H1 (cell line): ENCODE data around the gene GDE1. TPM values are rescaled to one million over a fixed set of nuclear protein-coding genes. Genes with fewer than 3 reads are reported as not detected.

Experiments used
- CTCF ChIA-PET: fragments of 300-600 bp; sonication (Branson Sonifier 250); formaldehyde crosslinking; loops from one replicate; lab custom pipeline; 2021; ENCODE audit not compliant: partially characterized antibody; lab: Charles Lee
- POLR2A ChIA-PET: fragments of 300-600 bp; sonication (Branson Sonifier 250); formaldehyde crosslinking; loops from one replicate; lab custom pipeline; 2021; ENCODE audit warnings: inconsistent platforms; ENCODE audit not compliant: partially characterized antibody; lab: Charles Lee
- DNase-seq, 2 experiments: peaks; one replicate each; pipeline versions ENCODE4 v3.0.0 to v3.0.0-alpha.2; 2010 to 2022; ENCODE audit warnings: low spot score in 2 of 2, low read depth in 1 of 2, mixed read lengths in 1 of 2
- FAIRE-seq: peaks from 2 replicates; lab custom pipeline; 2011; peaks lifted over from hg19 to GRCh38; lab: Jason Lieb, UNC
- H2AFZ ChIP-seq: 2 replicates; pipeline ENCODE4 v1.8.1; 2012; ENCODE audit warnings: low read length, inconsistent platforms
- H2AK5ac ChIP-seq: 2 replicates; pipeline ENCODE4 v1.6.1; 2013; ENCODE audit warnings: low read depth, low read length
- H2BK120ac ChIP-seq: replicated peaks from 2 replicates; pipeline ENCODE3; 2013; ENCODE audit warnings: low read depth, low read length, inconsistent platforms
- H2BK12ac ChIP-seq: 2 replicates; pipeline ENCODE4 v1.6.1; 2013; ENCODE audit warnings: low read depth, low read length
- H2BK15ac ChIP-seq: 2 replicates; pipeline ENCODE4 v1.6.1; 2013; ENCODE audit warnings: low read length
- H2BK20ac ChIP-seq: 2 replicates; pipeline ENCODE4 v1.6.1; 2013; ENCODE audit warnings: low read length
- H2BK5ac ChIP-seq: 2 replicates; pipeline ENCODE4 v1.6.1; 2013; ENCODE audit warnings: low read depth, low read length
- H3K14ac ChIP-seq: 2 replicates; pipeline ENCODE4 v1.6.1; 2013; ENCODE audit warnings: inconsistent platforms; ENCODE audit not compliant: insufficient read length
- H3K18ac ChIP-seq: 2 replicates; pipeline ENCODE4 v1.6.1; 2013; ENCODE audit warnings: low read length; ENCODE audit errors: extremely low read depth
- H3K23ac ChIP-seq: 2 replicates; pipeline ENCODE4 v1.6.1; 2013; ENCODE audit warnings: inconsistent platforms; ENCODE audit not compliant: insufficient read length
- H3K23me2 ChIP-seq: 2 replicates; pipeline ENCODE4 v1.6.1; 2013; ENCODE audit warnings: low read depth, low read length
- H3K27ac ChIP-seq: 2 replicates; pipeline ENCODE4 v1.6.1; 2011; ENCODE audit warnings: low read depth, low read length, inconsistent platforms
- H3K27me3 ChIP-seq, 4 experiments: replicated peaks in 1 of 4; 1 replicate in 1 of 4; 2 replicates in 3 of 4; pipeline versions ENCODE4 v1.6.1 to v1.8.1; 2011 to 2013; ENCODE audit warnings: low read length in 3 of 4, mild to moderate bottlenecking in 3 of 4, inconsistent platforms in 2 of 4, mixed read lengths in 2 of 4, moderate library complexity in 1 of 4; ENCODE audit not compliant: control insufficient read depth in 3 of 4, insufficient read depth in 3 of 4; ENCODE audit errors: extremely low read depth in 1 of 4
- H3K36me3 ChIP-seq, 4 experiments: 2 replicates each; pipeline versions ENCODE4 v1.6.1 to v1.8.1; 2011 to 2013; ENCODE audit warnings: mild to moderate bottlenecking in 4 of 4, low read length in 3 of 4, moderate library complexity in 2 of 4, control low read depth in 1 of 4, inconsistent platforms in 1 of 4; ENCODE audit not compliant: insufficient read depth in 4 of 4, control insufficient read depth in 2 of 4
- H3K4ac ChIP-seq: replicated peaks from 2 replicates; pipeline ENCODE3; 2013; ENCODE audit warnings: low read length, low read depth, mixed read lengths, inconsistent platforms; ENCODE audit not compliant: insufficient read length
- H3K4me1 ChIP-seq, 4 experiments: replicated peaks in 1 of 4; 1 replicate in 1 of 4; 2 replicates in 3 of 4; pipeline versions ENCODE4 v1.6.1 to v1.8.1; 2011 to 2013; ENCODE audit warnings: low read length in 3 of 4, inconsistent platforms in 2 of 4, mixed read lengths in 1 of 4; ENCODE audit not compliant: insufficient read depth in 4 of 4, control insufficient read depth in 3 of 4
- H3K4me2 ChIP-seq, 2 experiments: 2 replicates each; pipeline versions ENCODE4 v1.6.1 to v1.8.1; 2011 to 2013; ENCODE audit warnings: low read depth in 2 of 2, low read length in 2 of 2, control low read depth in 1 of 2, inconsistent platforms in 1 of 2, mild to moderate bottlenecking in 1 of 2; ENCODE audit not compliant: insufficient read depth in 1 of 2
- H3K4me3 ChIP-seq, 4 experiments: fragments of 200-600, 300-600 bp in 1 of 4; sonication (generic), shearing (Covaris generic), sonication (Bioruptor Twin) in 1 of 4; 2 replicates each; pipeline versions ENCODE4 v1.5.1 to v1.8.1; 2011 to 2016; ENCODE audit warnings: low read length in 4 of 4, low read depth in 3 of 4, control low read depth in 2 of 4, inconsistent platforms in 2 of 4, mild to moderate bottlenecking in 2 of 4, mixed read lengths in 1 of 4, moderate library complexity in 1 of 4; ENCODE audit not compliant: insufficient read depth in 2 of 4; ENCODE audit errors: extremely low read depth in 1 of 4
- H3K56ac ChIP-seq: replicated peaks from 2 replicates; pipeline ENCODE3; 2013; ENCODE audit warnings: low read depth, mild to moderate bottlenecking, mixed read lengths, low read length, inconsistent platforms; ENCODE audit not compliant: insufficient read length
- H3K79me1 ChIP-seq: 2 replicates; pipeline ENCODE4 v1.6.1; 2013; ENCODE audit warnings: low read depth, low read length, control low read depth
- H3K79me2 ChIP-seq, 2 experiments: 2 replicates each; pipeline versions ENCODE4 v1.6.1 to v1.8.1; 2012 to 2013; ENCODE audit warnings: low read length in 2 of 2, mild to moderate bottlenecking in 2 of 2, inconsistent platforms in 1 of 2; ENCODE audit not compliant: insufficient read depth in 2 of 2, control insufficient read depth in 1 of 2
- H3K9ac ChIP-seq, 4 experiments: replicated peaks in 1 of 4; 1 replicate in 1 of 4; 2 replicates in 3 of 4; pipeline versions ENCODE4 v1.6.1 to v1.8.1; 2011 to 2013; ENCODE audit warnings: low read depth in 3 of 4, low read length in 3 of 4, control low read depth in 2 of 4, mild to moderate bottlenecking in 2 of 4, moderate library complexity in 2 of 4, inconsistent platforms in 1 of 4; ENCODE audit errors: extremely low read depth in 1 of 4
- H3K9me3 ChIP-seq, 2 experiments: 2 replicates each; pipeline versions ENCODE4 v1.6.1 to v1.8.1; 2012 to 2013; ENCODE audit warnings: mild to moderate bottlenecking in 2 of 2, moderate library complexity in 2 of 2, control low read depth in 1 of 2, inconsistent platforms in 1 of 2, low read depth in 1 of 2, low read length in 1 of 2, mixed read lengths in 1 of 2; ENCODE audit not compliant: insufficient read depth in 2 of 2
- H4K20me1 ChIP-seq, 2 experiments: replicated peaks in 1 of 2; 2 replicates each; pipeline versions ENCODE3 to v1.8.1; 2011 to 2013; ENCODE audit warnings: inconsistent platforms in 2 of 2, low read length in 2 of 2, mild to moderate bottlenecking in 1 of 2; ENCODE audit not compliant: insufficient read depth in 2 of 2, control insufficient read depth in 1 of 2
- H4K5ac ChIP-seq: 2 replicates; pipeline ENCODE4 v1.6.1; 2013; ENCODE audit warnings: low read length, low read depth, mixed read lengths, inconsistent platforms; ENCODE audit not compliant: insufficient read length
- H4K8ac ChIP-seq: 2 replicates; pipeline ENCODE4 v1.8.0; 2013; ENCODE audit warnings: mild to moderate bottlenecking, moderate library complexity, low read length, inconsistent platforms; ENCODE audit not compliant: insufficient read depth; ENCODE audit errors: extremely low read depth
- H4K91ac ChIP-seq: replicated peaks from 2 replicates; pipeline ENCODE3; 2013; ENCODE audit warnings: low read length, mixed read lengths, inconsistent platforms; ENCODE audit not compliant: insufficient read length
- CBX5 ChIP-seq: fragments of 300-800, 300-1000 bp; sonication (generic); IDR thresholded peaks from 2 replicates; pipeline ENCODE4 v1.7.1; 2016; ENCODE audit warnings: antibody characterized with exemption, low read length, low read depth
- CBX8 ChIP-seq: fragments of 300-800, 300-1000 bp; sonication (generic); IDR thresholded peaks from 2 replicates; pipeline ENCODE4 v1.7.1; 2016; ENCODE audit warnings: low read depth, low read length, borderline replicate concordance
- CREB1 ChIP-seq: IDR thresholded peaks from 2 replicates; pipeline ENCODE4 v1.6.1; 2012; ENCODE audit warnings: inconsistent platforms
- JUN ChIP-seq: IDR thresholded peaks from 2 replicates; pipeline ENCODE4 v1.6.1; 2011; ENCODE audit warnings: low read depth, mild to moderate bottlenecking, improper control_type of control experiment, low read length
- JUND ChIP-seq: IDR thresholded peaks from 2 replicates; pipeline ENCODE4 v1.6.1; 2011; ENCODE audit warnings: mild to moderate bottlenecking, improper control_type of control experiment, low read length
- PHF8 ChIP-seq: fragments of 200-600 bp; sonication (generic); conservative IDR thresholded peaks from 2 replicates; pipeline ENCODE4 v1.7.1; 2012; ENCODE audit warnings: low read depth, mild to moderate bottlenecking, inconsistent platforms, low read length, moderate library complexity
- SRF ChIP-seq: IDR thresholded peaks from 2 replicates; pipeline ENCODE4 v1.6.1; 2011; ENCODE audit warnings: mild to moderate bottlenecking, low read depth, low read length, moderate library complexity
- TAF7 ChIP-seq: optimal IDR thresholded peaks from 2 replicates; pipeline ENCODE3; 2011; ENCODE audit warnings: low read depth, mild to moderate bottlenecking, inconsistent platforms, low read length, moderate library complexity, borderline replicate concordance
- WGBS, 2 experiments: shearing (Covaris generic) in 1 of 2; methylation state at CpG; one replicate each; pipeline versions ENCODE4 v1.1.6 to v1.1.7; 2013 to 2015; ENCODE audit warnings: low lambda C conversion rate in 2 of 2, mixed read lengths in 2 of 2, inconsistent platforms in 1 of 2, low coverage in 1 of 2, missing lambda C conversion rate in 1 of 2; ENCODE audit not compliant: insufficient replicate concordance in 2 of 2, insufficient coverage in 1 of 2, insufficient read length in 1 of 2; ENCODE audit errors: extremely low coverage in 1 of 2, missing lambda C conversion rate in 1 of 2; 5-methylcytosine and 5-hydroxymethylcytosine counted together
- polyA plus RNA-seq, 7 experiments: library from polyadenylated mRNA; depleted of rRNA in 3 of 7; stranded (reverse) in 5 of 7; unstranded in 2 of 7; fragments of >200 nt in 5 of 7; fragments of 200-250 nt in 2 of 7; gene quantifications; 1 replicate in 5 of 7; 2 replicates in 1 of 7; 4 replicates in 1 of 7; pipeline versions ENCODE4 v1.2.1 to v1.2.3, GENCODE V29; 2011 to 2013; ENCODE audit warnings: missing spikeins in 2 of 7, mixed read lengths in 2 of 7
- total RNA-seq: library from RNA; stranded (reverse); fragmentation: NEBNext Ultra II Directional; extraction: Animal tissue kit (Norgen Biotek cat#: 25700); gene quantifications from 2 replicates; pipeline ENCODE4 v1.2.1, GENCODE V29; 2021

GDE1 gene
- total and polyA plus RNA-seq, 2 of the 8 experiments (the other 6 are each of a cell fraction or from before 2014, with no cell fraction given): 29.2 to 70.8 TPM

DNA sequence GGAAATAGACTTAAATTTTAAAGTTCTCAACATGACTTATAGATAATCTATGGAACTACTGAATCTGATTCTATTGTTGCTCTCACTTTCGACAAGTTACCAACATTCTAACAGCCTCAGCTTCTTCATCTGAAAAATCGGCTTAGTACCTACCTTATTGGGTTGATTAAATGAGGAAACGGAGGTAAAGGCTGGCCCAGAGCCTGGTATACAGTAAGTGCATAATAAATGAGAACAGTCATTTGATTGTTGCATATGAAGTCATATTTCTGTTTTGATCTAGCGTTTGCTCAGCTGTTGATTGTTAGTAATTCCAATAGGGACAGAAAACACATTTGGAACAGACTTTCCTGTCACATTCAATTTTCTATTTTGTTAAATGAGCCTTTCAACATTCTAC is 38.2 kb upstream of the GDE1 start:
- WGBS, 2 experiments: 93% methylated on average over 4 of the region's 4 CpGs; no CpG with 5 or more reads in 1 of the 2 experiments
- H2BK120ac ChIP-seq: no peak overlapping the region
- FAIRE-seq (no peak), DNase-seq (no peak)
- H3K27me3 ChIP-seq: no peaks in the 10 kb centered on the region
- H3K36me3 ChIP-seq: peaks cover 0 to 4% (median 0%) of the 10 kb centered on the region in 4 experiments; a peak in 2 of 8 replicates
- no peak overlapping the region for H3K18ac ChIP-seq
- H3K9me3 ChIP-seq: 0 out of 4 replicates have a peak, but pooled peaks cover 0 to 3% of the 10 kb centered on the region in 2 experiments
- no peak for TF ChIP-seq PHF8
- TF ChIP-seq CBX8: no peak
- no peak for TF ChIP-seq CBX5
- no peak for TF ChIP-seq CREB1
- no peak for TF ChIP-seq TAF7
- no peak for TF ChIP-seq SRF
- no peak for TF ChIP-seq JUND
- TF ChIP-seq JUN: no peak
- H4K91ac ChIP-seq: no peak overlapping the region
- no peak overlapping the region for H3K4me3 ChIP-seq
- H3K4me1 ChIP-seq: peaks cover 0 to 4% (median 3%) of the 10 kb centered on the region in 4 experiments; a peak in 3 of 7 replicates
- H2BK15ac ChIP-seq: no peak overlapping the region
- H3K56ac ChIP-seq: no peak overlapping the region
- H3K23me2 ChIP-seq: no peaks in the 10 kb centered on the region
- no peaks in the 10 kb centered on the region for H3K79me1 ChIP-seq
- H3K14ac ChIP-seq: no peak overlapping the region
- no peak overlapping the region for H3K27ac ChIP-seq
- H2BK5ac ChIP-seq: no peak overlapping the region
- CTCF ChIA-PET: interaction anchor here (0.7 to 3.7 kb wide), 6 partner anchors 25 to 329 kb away, joined by 3 to 10 read pairs (median 3); partner anchors contain the start of gene CCP110
- no peak overlapping the region for H2BK12ac ChIP-seq
- H2AFZ ChIP-seq: no peak overlapping the region
- no peak overlapping the region for H3K9ac ChIP-seq
- no peaks in the 10 kb centered on the region for H4K20me1 ChIP-seq
- no peak overlapping the region for H2BK20ac ChIP-seq
- H4K5ac ChIP-seq: no peak overlapping the region
- H3K4ac ChIP-seq: no peak overlapping the region
- no peak overlapping the region for H3K4me2 ChIP-seq
- H3K79me2 ChIP-seq: peaks cover 0 to 10% of the 10 kb centered on the region in 2 experiments; a peak in 1 of 4 replicates
- POLR2A ChIA-PET: no interaction called here
- H4K8ac ChIP-seq: no peak overlapping the region
- H3K23ac ChIP-seq: no peak overlapping the region
- no peak overlapping the region for H2AK5ac ChIP-seq
